NCI-H1092 (cell line): Measurements from ENCODE around the gene PACC1.

ENCODE experiments used
- DNase-seq: peaks from one replicate; lab custom pipeline; 2025; lab: John Stamatoyannopoulos, UW

PACC1 gene

GRCh38 chr1:212414328-212415106 lies at the start of gene PACC1:
PACC1 (minus strand) TSS chr1:212414886; CDS start chr1:212414757, 129 bp downstream.
- DNase-seq = peak; percentile 93

- DNase-seq = no peak
Measured at GRCh38 chr1:212463565-212464285, 49.0 kb upstream of the PACC1 start.

GRCh38 chr1:212461916-212462660 lies 47.4 kb upstream of the PACC1 start:
- no peak for DNase-seq

- DNase-seq = no peak
Measured at GRCh38 chr1:212460376-212460775, 45.7 kb upstream of the PACC1 start.

- no peak for DNase-seq
Measured at GRCh38 chr1:212459656-212460055, 45.0 kb upstream of the PACC1 start.

- DNase-seq = no peak
Measured at GRCh38 chr1:212458817-212459216, 44.1 kb upstream of the PACC1 start.

GRCh38 chr1:212457740-212458338 lies 43.2 kb upstream of the PACC1 start:
- DNase-seq = peak; percentile 45

- peak; percentile 56 for DNase-seq
Measured at GRCh38 chr1:212455803-212456528, 41.3 kb upstream of the PACC1 start.

GRCh38 chr1:212455401-212455800 lies 40.7 kb upstream of the PACC1 start:
- DNase-seq = no peak

GRCh38 chr1:212454741-212455140 lies 40.1 kb upstream of the PACC1 start:
- no peak for DNase-seq

- no peak for DNase-seq
Measured at GRCh38 chr1:212453156-212453857, 38.6 kb upstream of the PACC1 start.

GRCh38 chr1:212452323-212453155 lies 37.9 kb upstream of the PACC1 start:
- no peak for DNase-seq

- no peak for DNase-seq
Measured at GRCh38 chr1:212451416-212452322, 37.0 kb upstream of the PACC1 start.

GRCh38 chr1:212450331-212450881 lies 35.7 kb upstream of the PACC1 start:
- DNase-seq = no peak

GRCh38 chr1:212447478-212447877 lies 32.8 kb upstream of the PACC1 start:
- DNase-seq = no peak

- DNase-seq = no peak
Measured at GRCh38 chr1:212446333-212446732, 31.6 kb upstream of the PACC1 start.

GRCh38 chr1:212442408-212442807 lies 27.7 kb upstream of the PACC1 start:
- no peak for DNase-seq

- no peak for DNase-seq
Measured at GRCh38 chr1:212440419-212440818, 25.7 kb upstream of the PACC1 start.

- no peak for DNase-seq
Measured at GRCh38 chr1:212438831-212439237, 24.1 kb upstream of the PACC1 start.
